GM12865 (cell line): Measurements from ENCODE around the gene MRPL30.

Experiments
- DNase-seq: peaks from one replicate; pipeline ENCODE4 v3.0.0; 2010; ENCODE audit warnings: low read depth
- H3K4me3 ChIP-seq: 2 replicates; pipeline ENCODE4 v1.5.1; 2011; ENCODE audit warnings: mild to moderate bottlenecking, low read depth, low read length, control low read depth
- CTCF ChIP-seq: IDR thresholded peaks from 2 replicates; pipeline ENCODE4 v1.5.1; 2011; ENCODE audit warnings: low read length, control low read depth, low read depth, inconsistent platforms; ENCODE audit not compliant: insufficient read depth; ENCODE audit errors: missing control alignments

Gene MRPL30

DNA sequence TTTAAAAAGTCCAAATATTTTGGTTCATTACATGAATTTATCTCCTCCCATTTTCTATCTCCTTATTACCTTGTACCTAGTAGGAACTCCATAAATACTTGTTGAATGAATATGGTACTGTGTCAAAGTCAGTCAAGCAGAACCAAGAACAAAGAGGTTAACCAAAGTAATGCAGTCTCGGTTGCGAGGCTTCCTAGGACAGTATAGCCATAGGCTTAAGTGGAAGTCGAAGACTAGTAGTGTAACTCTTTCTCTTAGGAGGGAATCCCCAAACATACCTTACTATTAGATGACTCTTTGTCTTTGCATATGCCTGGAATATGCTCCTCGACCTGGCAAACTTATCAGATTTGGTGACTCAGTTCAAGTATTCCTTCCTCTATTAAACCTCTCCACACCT, 21.4 kb upstream of the MRPL30 start:
- DNase-seq, result no peak
- TF ChIP-seq CTCF, result no peak

DNA sequence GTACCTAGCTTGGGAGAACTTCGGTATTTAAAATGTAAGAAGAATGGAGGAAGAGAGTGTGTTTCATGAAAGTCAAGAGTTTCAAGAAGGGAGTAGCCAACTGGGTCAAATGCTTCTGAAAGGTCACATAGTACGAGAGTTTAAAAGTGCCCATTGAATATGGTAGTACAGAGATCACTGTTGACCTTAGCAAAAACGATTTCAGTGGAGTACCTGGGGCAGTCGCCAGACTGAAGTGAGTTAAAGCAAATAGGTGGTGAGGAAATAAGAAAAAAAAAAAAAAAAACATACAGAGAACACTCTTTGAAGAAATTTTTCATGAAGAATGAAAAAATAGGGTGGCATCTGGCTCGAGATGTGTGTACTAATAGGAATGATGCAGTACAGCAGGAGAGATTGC, 14.8 kb upstream of the MRPL30 start:
- TF ChIP-seq CTCF, result no peak
- DNase-seq, result no peak

More for the DNA sequence above, 21.4 kb upstream of the MRPL30 start:
- H3K4me3 ChIP-seq, result no peak overlapping the region

GRCh38 chr2:99169534-99169933, 11.4 kb upstream of the MRPL30 start:
- peak; percentile 5 for DNase-seq
- H3K4me3 ChIP-seq, result no peak overlapping the region
- no peak for TF ChIP-seq CTCF

More for the DNA sequence above, 14.8 kb upstream of the MRPL30 start:
- no peak overlapping the region for H3K4me3 ChIP-seq

GRCh38 chr2:99171377-99172140, 9.4 kb upstream of the MRPL30 start:
- no peak for TF ChIP-seq CTCF
- DNase-seq, result no peak
- H3K4me3 ChIP-seq, result no peak overlapping the region

DNA sequence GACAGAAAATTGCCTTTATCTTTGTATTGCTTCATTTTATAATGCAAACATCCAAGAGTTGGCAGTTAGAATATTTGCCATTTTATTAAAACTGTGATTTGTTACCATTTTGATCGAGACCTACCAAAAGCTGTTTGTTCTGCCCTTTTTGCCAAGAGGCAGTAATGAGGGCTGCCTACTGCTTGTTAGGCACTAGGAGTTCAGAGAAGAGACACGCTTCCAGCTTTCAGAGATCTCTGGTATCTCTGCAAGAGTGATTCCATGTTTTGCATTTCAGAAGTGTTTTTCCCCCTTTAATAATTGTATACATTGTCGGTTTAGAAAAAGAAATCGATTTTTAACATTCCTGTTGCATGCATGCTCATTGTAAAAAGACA, 628 bp downstream of the MRPL30 start:
- H3K4me3 ChIP-seq, result peak overlapping the region; percentile 95
- no peak for DNase-seq
- no peak for TF ChIP-seq CTCF

DNA sequence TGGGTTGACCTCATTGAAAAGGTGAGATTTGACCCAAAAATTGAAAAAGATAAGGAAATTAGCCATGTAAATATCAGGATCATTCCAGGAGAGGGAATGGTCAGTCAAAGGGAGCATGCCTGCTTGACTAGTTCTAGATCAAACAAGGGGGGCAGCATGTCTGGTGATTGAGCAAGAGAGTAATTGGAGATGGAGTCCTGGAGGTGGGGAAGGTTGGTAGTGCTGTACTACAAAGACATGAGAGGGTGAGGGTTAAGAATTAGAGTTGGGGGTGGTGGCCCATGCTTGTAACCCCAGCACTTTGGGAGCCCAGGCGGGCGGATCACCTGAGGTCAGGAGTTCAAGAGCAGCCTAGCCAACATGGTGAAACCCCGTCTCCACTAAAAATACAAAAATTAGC, 2.0 kb downstream of the MRPL30 start:
- DNase-seq, result no peak
- no peak overlapping the region for H3K4me3 ChIP-seq
- TF ChIP-seq CTCF, result no peak

DNA sequence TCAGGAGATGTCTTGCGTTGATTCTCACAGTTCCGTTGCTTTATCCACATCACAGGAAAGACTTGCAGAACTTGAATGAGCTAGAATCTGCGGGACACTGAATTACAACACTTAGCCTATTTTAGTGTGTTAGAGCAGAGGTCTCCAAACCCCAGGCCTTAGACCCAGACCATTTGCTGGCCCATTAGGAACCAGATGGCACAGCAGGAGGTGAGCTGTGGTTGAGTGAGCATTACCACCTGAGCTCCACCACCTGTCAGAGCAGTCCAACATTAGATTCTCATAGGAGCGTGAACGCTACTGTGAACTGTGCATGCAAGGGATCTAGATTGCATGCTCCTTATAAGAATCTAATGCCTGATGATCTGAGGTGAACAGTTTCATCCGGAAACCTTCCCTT, 3.8 kb downstream of the MRPL30 start:
- no peak overlapping the region for H3K4me3 ChIP-seq
- DNase-seq, result no peak
- TF ChIP-seq CTCF, result no peak
